ENCODE data around the gene SPATA24.
A peak's percentile ranks its signal among the peaks of the same experiment; 100 is the strongest.

- TF ChIP-seq EP300 (IDR thresholded peaks at IDR 0.05) (no peak), CTCF (IDR thresholded peaks at IDR 0.05) (peak in 1 of 2 donors; percentile 43), POLR2AphosphoS5 (IDR thresholded peaks at IDR 0.05) (no peak), POLR2A (IDR thresholded peaks at IDR 0.05) (no peak)
Measured at GRCh38 chr5:139392324-139392677, 11.6 kb downstream of the SPATA24 start.
